Activated CD4-positive, alpha-beta memory T cell treated with anti-CD3 and anti-CD28 coated beads for 36 hours (primary cell): ENCODE data around the gene OR14J1. TPM values are rescaled to one million over a fixed set of nuclear protein-coding genes. Genes with fewer than 3 reads are reported as not detected.
"Not testable (repeated sequence)": the region's sequence is repeated elsewhere in the genome, so short reads cannot be mapped to it uniquely, and the experiment has no call there.

ENCODE experiments used
- CTCF ChIA-PET: fragments of 350-600 bp; sonication (Branson Sonifier 250); formaldehyde crosslinking; loops from one replicate; lab custom pipeline; 2021; ENCODE audit warnings: antibody characterized with exemption, inconsistent platforms; lab: Charles Lee
- POLR2A ChIA-PET: fragments of 350-600 bp; sonication (Branson Sonifier 250); formaldehyde crosslinking; loops from one replicate; lab custom pipeline; 2021; ENCODE audit warnings: antibody characterized with exemption; lab: Charles Lee
- DNase-seq: peaks from one replicate; pipeline ENCODE4 v3.0.0-alpha.2; 2020
- H3K27ac Mint-ChIP-seq: one replicate; pipeline ENCODE4 v1.8.0; 2021; ENCODE audit warnings: mixed read lengths
- H3K27me3 Mint-ChIP-seq: one replicate; pipeline ENCODE4 v1.8.0; 2021; ENCODE audit warnings: mixed read lengths
- H3K36me3 Mint-ChIP-seq: one replicate; pipeline ENCODE4 v1.8.0; 2021; ENCODE audit warnings: mixed read lengths
- H3K4me1 Mint-ChIP-seq: one replicate; pipeline ENCODE4 v1.8.0; 2021; ENCODE audit warnings: low read depth, mixed read lengths
- H3K4me3 Mint-ChIP-seq: one replicate; pipeline ENCODE4 v1.8.0; 2021; ENCODE audit warnings: mild to moderate bottlenecking, mixed read lengths
- H3K9me3 Mint-ChIP-seq: one replicate; pipeline ENCODE4 v1.8.0; 2021; ENCODE audit warnings: mixed read lengths
- intact Hi-C: fragments of 100-400 bp; cut with micrococcal nuclease; formaldehyde crosslinking; loops from one replicate; pipeline ENCODE4 v1.15.1; 2023
- total RNA-seq, 2 experiments: library from RNA; stranded (reverse); gene quantifications; one replicate each; pipeline ENCODE4 v1.2.3, GENCODE V29; 2021

The OR14J1 gene
- total RNA-seq, 2 experiments from 2014 or later, result not detected

DNA sequence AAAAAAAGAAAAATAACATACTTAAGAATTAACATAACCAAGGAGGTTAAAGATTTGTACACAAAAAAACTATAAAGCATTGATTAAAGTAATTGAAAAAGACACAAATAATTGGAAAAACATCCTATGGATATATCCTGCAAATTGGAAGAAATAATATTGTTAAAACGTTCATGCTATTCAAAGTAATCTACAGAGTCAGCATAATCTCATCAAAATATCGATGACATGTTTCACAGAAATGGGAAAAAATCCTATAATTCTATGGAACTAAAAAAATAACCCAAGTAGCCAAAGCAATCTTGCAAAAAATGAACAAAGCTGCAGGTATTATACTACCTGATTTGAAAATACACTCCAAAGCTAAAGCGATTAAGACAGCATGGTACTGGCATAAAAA is 43.9 kb downstream of the OR14J1 start:
- CTCF ChIA-PET, result no interaction called here
- H3K9me3 Mint-ChIP-seq, result no peaks in the 10 kb centered on the region
- DNase-seq, result no peak
- H3K27me3 Mint-ChIP-seq, result peaks cover 11% of the 10 kb centered on the region
- H3K4me3 Mint-ChIP-seq, result no peak overlapping the region
- intact Hi-C loops, result no loop called here
- no peaks in the 10 kb centered on the region for H3K36me3 Mint-ChIP-seq
- no peak overlapping the region for H3K27ac Mint-ChIP-seq
- POLR2A ChIA-PET, result no interaction called here
- no peaks in the 10 kb centered on the region for H3K4me1 Mint-ChIP-seq

DNA sequence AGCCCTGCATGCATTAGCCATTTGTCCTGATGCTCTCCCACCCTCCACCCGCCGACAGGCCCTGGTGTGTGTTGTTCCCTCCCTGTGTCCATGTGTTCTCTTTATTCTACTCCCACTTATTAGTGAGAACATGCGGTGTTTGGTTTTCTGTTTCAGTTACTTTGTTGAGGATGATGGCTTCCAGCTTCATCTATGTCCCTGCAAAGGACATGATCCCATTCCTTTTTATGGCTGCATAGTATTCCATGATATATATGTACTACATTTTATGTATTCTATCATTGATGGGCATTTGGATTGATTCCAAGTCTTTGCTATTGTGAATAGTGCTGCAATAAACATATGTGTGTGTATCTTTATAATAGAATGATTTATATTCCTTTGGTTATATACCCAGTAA is 47.8 kb downstream of the OR14J1 start:
- POLR2A ChIA-PET, result not testable (repeated sequence)
- peaks cover 13% of the 10 kb centered on the region for H3K9me3 Mint-ChIP-seq

DNA sequence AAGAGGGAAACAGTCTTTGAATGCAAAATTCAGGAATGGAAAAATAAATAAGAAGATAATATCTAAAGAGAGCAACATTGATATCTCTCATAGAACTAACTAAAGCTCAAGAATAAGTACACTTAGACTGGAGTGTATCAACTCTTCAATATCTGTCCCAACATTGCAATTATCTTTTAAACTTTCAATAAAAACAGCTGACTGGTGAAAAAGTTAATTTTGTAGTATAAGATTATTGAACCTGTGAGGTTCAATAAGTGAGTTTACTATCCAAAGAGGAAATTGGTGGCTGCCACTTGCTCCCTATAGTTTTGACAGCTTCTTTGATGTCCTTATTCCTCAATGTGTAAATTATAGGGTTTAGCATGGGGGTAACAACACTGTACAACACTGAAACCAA is 53.5 kb downstream of the OR14J1 start:
- ChIA-PET POLR2A (no interaction called here), CTCF (no interaction called here)
- peaks cover 28% of the 10 kb centered on the region for H3K27me3 Mint-ChIP-seq
- peaks cover 13% of the 10 kb centered on the region for H3K9me3 Mint-ChIP-seq
- no peak overlapping the region for H3K27ac Mint-ChIP-seq
- H3K4me1 Mint-ChIP-seq, result no peaks in the 10 kb centered on the region
- intact Hi-C loops, result no loop called here
- DNase-seq, result no peak
- H3K4me3 Mint-ChIP-seq, result no peak overlapping the region
- no peaks in the 10 kb centered on the region for H3K36me3 Mint-ChIP-seq

More for the DNA sequence above, 47.8 kb downstream of the OR14J1 start:
- DNase-seq, H3K27ac Mint-ChIP-seq, H3K36me3 Mint-ChIP-seq, H3K4me3 Mint-ChIP-seq, CTCF ChIA-PET, H3K4me1 Mint-ChIP-seq, intact Hi-C loops: not testable (repeated sequence)
- H3K27me3 Mint-ChIP-seq, result peaks cover 20% of the 10 kb centered on the region

DNA sequence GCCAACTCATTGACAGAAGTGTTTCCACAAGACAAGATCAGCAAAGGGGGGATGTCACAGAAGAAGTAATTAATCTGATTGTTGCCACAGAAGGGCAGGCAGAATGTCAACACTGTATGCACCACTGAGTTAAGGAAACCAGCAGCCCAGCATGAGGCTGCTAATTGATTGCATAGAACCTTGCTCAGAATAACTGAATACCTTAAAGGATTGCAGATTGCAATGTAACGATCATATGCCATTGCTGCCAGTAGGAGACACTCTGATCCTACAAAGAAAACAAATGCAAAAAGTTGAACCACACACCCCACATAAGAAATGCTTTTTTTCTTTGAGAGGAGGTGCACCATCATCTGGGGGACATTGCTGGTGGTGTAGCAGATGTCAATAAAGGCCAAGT is 54.1 kb downstream of the OR14J1 start:
- no peak overlapping the region for H3K4me3 Mint-ChIP-seq
- intact Hi-C loops, result no loop called here
- DNase-seq, result no peak
- H3K9me3 Mint-ChIP-seq, result peaks cover 13% of the 10 kb centered on the region
- H3K36me3 Mint-ChIP-seq, result no peaks in the 10 kb centered on the region
- ChIA-PET POLR2A (no interaction called here), CTCF (no interaction called here)
- H3K4me1 Mint-ChIP-seq, result no peaks in the 10 kb centered on the region
- H3K27ac Mint-ChIP-seq, result no peak overlapping the region
- peaks cover 31% of the 10 kb centered on the region for H3K27me3 Mint-ChIP-seq

Other genes starting within 250 kb of the OR14J1 start
- gene OR2B3, start 214.4 kb upstream of the OR14J1 start, total RNA-seq, result not detected
- not detected for gene OR2J1, start 202.2 kb upstream of the OR14J1 start, total RNA-seq
- gene OR2J3, start 193.6 kb upstream of the OR14J1 start, total RNA-seq, result not detected
- not detected for gene OR2J2, start 130.8 kb upstream of the OR14J1 start, total RNA-seq
- gene OR5V1, start 67.2 kb downstream of the OR14J1 start, total RNA-seq, result not detected
- gene OR12D3, start 73.6 kb downstream of the OR14J1 start, total RNA-seq, result not detected
- not detected for gene OR12D2, start 93.9 kb downstream of the OR14J1 start, total RNA-seq
- gene OR12D1, start 113.2 kb downstream of the OR14J1 start, total RNA-seq, result not detected
- not detected for gene OR10C1, start 137.6 kb downstream of the OR14J1 start, total RNA-seq
- gene OR11A1, start 155.4 kb downstream of the OR14J1 start, total RNA-seq, result not detected
- not detected for gene OR2H1, start 155.5 kb downstream of the OR14J1 start, total RNA-seq
- gene MAS1L, start 186.3 kb downstream of the OR14J1 start, total RNA-seq, result not detected